GM12801 (cell line): ENCODE measurements around the gene GRIN1.

ENCODE experiments used
- TF ChIP-seq, protein P1 (sequence below): IDR thresholded peaks from one replicate; pipeline ENCODE4 v1.5.1; 2011; ENCODE audit warnings: control low read depth; ENCODE audit not compliant: insufficient read length; ENCODE audit errors: extremely low read depth

GRIN1 gene

DNA sequence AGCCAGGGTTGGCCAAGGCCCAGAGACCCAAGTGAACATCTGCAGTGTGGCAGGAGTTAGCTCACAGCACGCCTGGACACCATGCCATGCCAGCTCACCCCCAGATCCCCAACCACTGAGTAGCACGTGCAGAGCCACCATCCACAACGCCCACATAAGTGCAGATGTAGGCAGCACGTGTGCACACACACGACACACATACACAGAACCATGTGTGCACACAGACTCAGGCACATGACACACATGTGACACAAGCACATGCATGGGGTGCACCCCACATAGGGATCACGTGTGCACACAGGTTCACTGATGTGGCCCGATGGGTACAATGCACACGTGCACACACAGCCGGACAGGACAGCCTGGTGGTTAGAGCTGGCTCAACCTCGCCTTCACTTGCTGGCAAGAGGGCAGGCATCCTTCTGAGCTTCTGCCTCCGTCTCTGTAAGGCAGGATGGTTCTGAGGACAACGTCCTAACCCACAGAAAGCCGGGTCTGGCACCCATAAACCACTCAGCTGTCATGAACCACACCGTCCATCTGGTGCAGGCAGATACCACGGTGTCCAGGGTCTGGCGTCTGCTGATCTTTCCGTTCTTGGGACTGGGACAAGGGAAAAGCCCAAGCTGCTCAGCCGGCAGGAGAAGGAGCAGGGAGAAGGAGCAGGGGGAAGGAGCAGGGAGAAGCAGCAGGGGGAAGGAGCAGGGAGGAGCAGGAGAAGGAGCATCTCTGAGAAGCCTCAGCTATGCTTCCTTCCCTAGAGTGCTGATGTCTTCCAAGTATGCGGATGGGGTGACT, 18.9 kb downstream of the GRIN1 start:
- TF ChIP-seq, protein P1, sequence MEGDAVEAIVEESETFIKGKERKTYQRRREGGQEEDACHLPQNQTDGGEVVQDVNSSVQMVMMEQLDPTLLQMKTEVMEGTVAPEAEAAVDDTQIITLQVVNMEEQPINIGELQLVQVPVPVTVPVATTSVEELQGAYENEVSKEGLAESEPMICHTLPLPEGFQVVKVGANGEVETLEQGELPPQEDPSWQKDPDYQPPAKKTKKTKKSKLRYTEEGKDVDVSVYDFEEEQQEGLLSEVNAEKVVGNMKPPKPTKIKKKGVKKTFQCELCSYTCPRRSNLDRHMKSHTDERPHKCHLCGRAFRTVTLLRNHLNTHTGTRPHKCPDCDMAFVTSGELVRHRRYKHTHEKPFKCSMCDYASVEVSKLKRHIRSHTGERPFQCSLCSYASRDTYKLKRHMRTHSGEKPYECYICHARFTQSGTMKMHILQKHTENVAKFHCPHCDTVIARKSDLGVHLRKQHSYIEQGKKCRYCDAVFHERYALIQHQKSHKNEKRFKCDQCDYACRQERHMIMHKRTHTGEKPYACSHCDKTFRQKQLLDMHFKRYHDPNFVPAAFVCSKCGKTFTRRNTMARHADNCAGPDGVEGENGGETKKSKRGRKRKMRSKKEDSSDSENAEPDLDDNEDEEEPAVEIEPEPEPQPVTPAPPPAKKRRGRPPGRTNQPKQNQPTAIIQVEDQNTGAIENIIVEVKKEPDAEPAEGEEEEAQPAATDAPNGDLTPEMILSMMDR: no peak

DNA sequence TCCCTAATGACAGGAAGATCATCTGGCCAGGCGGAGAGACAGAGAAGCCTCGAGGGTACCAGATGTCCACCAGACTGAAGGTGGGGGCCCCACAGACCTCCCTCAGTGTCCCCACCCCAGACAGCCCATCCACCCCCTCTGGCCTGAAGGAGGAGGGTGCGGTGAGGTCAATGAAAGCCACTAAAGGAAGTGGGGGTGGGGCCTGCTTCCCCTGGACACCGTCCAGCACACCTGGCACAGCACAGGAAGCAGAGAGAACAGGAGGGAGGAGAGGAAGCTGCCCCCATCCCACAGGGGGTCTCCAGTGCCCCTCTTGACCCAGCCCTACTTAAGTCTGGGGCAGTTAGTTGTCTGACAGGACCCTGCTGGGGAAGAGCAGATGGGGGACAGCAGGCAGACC, 19.7 kb downstream of the GRIN1 start:
- TF ChIP-seq, protein P1: no peak

- TF ChIP-seq, protein P1: no peak
These were observed 20.4 kb downstream of the GRIN1 start for GRCh38 chr9:137159105-137160053.

- TF ChIP-seq, protein P1: no peak
These were observed 21.1 kb downstream of the GRIN1 start for GRCh38 chr9:137160054-137160425.

GRCh38 chr9:137160716-137161557, 22.0 kb downstream of the GRIN1 start:
- TF ChIP-seq, protein P1: no peak

DNA sequence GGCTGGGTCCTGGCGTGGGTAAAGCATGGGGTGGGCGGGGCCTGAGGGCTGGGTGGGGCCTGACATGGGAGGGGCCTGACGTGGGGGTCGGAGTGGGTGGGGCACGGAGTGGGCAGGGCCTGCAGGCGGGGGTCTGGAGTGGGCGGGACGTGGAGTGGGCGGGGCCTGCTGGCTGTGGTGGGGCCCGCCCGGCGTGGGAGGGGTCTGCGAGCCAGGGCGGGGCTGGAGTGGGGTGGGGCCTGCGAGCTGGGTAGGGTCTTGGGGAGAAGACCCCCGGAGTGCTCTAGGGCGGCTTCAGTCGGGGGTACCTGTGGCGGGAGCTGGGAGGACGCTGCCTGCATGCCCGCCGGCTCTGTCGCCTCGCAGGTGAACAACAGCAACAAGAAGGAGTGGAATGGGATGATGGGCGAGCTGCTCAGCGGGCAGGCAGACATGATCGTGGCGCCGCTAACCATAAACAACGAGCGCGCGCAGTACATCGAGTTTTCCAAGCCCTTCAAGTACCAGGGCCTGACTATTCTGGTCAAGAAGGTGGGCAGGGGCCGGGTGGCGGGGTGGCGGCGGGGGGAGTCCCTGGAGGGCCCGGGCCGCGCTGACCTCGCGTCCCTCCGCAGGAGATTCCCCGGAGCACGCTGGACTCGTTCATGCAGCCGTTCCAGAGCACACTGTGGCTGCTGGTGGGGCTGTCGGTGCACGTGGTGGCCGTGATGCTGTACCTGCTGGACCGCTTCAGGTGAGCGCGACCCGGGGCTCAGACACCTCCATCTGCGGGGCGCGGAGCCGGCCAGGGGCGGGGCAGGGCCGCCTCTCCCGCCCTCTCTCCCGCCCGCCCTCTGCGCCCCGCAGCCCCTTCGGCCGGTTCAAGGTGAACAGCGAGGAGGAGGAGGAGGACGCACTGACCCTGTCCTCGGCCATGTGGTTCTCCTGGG, 22.9 kb downstream of the GRIN1 start:
- TF ChIP-seq, protein P1: no peak
